DMS79 (cell line): Measurements from ENCODE around the gene ROBO3.

Experiments used
- DNase-seq: peaks from one replicate; lab custom pipeline; 2025; lab: John Stamatoyannopoulos, UW

Gene ROBO3

GRCh38 chr11:124922831-124923230, 57.6 kb downstream of the ROBO3 start:
- no peak for DNase-seq

GRCh38 chr11:124923296-124923695, 58.1 kb downstream of the ROBO3 start:
- DNase-seq, result no peak

- no peak for DNase-seq
These were observed 63.9 kb downstream of the ROBO3 start for GRCh38 chr11:124928942-124929665.

GRCh38 chr11:124930799-124931198, 65.6 kb downstream of the ROBO3 start:
- no peak for DNase-seq
